HEK293 (cell line): ENCODE measurements around the gene ANXA4.

Source experiments
- CTCF ChIA-PET: fragments of 350-600 bp; formaldehyde crosslinking; extraction: SDS; loops from one replicate; lab custom pipeline; 2021; ENCODE audit warnings: antibody characterized with exemption; lab: Yijun Ruan, JAX
- POLR2A ChIA-PET: fragments of 300-600 bp; formaldehyde crosslinking; extraction: SDS; loops from one replicate; lab custom pipeline; 2020; ENCODE audit warnings: antibody characterized with exemption, inconsistent platforms; lab: Yijun Ruan, JAX
- H3K27ac ChIP-seq: fragments of 200-500 bp; sonication (Bioruptor generic); 2 replicates; pipeline ENCODE4 v1.5.1; 2014; ENCODE audit warnings: low read depth, low read length, control low read depth, inconsistent platforms; ENCODE audit errors: extremely low read depth
- H3K36me3 ChIP-seq, 2 experiments: fragments of 200-500 bp in 1 of 2; sonication (Bioruptor generic) in 1 of 2; 1 replicate in 1 of 2; 2 replicates in 1 of 2; pipeline ENCODE4 v1.5.1; 2014 to 2017; ENCODE audit warnings: inconsistent platforms in 2 of 2, low read length in 2 of 2; ENCODE audit not compliant: control insufficient read depth in 2 of 2, insufficient read depth in 1 of 2
- H3K4me1 ChIP-seq: fragments of 200-500 bp; sonication (Bioruptor generic); 2 replicates; pipeline ENCODE4 v1.5.1; 2014; ENCODE audit warnings: mild to moderate bottlenecking, low read length, inconsistent platforms; ENCODE audit not compliant: control insufficient read depth, insufficient read depth
- H3K4me3 ChIP-seq: 2 replicates; pipeline ENCODE4 v1.5.1; 2011; ENCODE audit warnings: low read depth, mild to moderate bottlenecking, control low read depth, low read length, moderate library complexity
- H3K9me3 ChIP-seq: fragments of 200-500 bp; sonication (Bioruptor generic); 2 replicates; pipeline ENCODE4 v1.5.1; 2014; ENCODE audit warnings: low read depth, low read length, inconsistent platforms; ENCODE audit not compliant: control insufficient read depth, insufficient read depth
- EGR2 ChIP-seq: fragments of 450-650 bp; formaldehyde crosslinking; IDR thresholded peaks from 2 replicates; pipeline ENCODE4 v1.5.1; 2016; ENCODE audit warnings: low read depth, missing biosample characterization, missing genetic modification characterization
- HOXA7 ChIP-seq: sonication (generic); formaldehyde crosslinking; IDR thresholded peaks from 2 replicates; pipeline ENCODE4 v1.8.1; 2022; ENCODE audit warnings: missing genetic modification reagents, borderline replicate concordance
- PBX3 ChIP-seq: sonication (generic); formaldehyde crosslinking; IDR thresholded peaks from 2 replicates; pipeline ENCODE4 v1.8.1; 2022; ENCODE audit warnings: mild to moderate bottlenecking, moderate library complexity, missing genetic modification reagents
- PRDM10 ChIP-seq: fragments of 450-650 bp; formaldehyde crosslinking; IDR thresholded peaks from 2 replicates; pipeline ENCODE4 v1.5.1; 2016; ENCODE audit warnings: missing biosample characterization, missing genetic modification characterization
- PRDM6 ChIP-seq: fragments of 450-650 bp; formaldehyde crosslinking; IDR thresholded peaks from 2 replicates; pipeline ENCODE4 v1.5.1; 2017; ENCODE audit warnings: missing biosample characterization, missing genetic modification characterization
- YY1 ChIP-seq: fragments of 450-650 bp; formaldehyde crosslinking; IDR thresholded peaks from 2 replicates; pipeline ENCODE4 v1.5.1; 2018; ENCODE audit warnings: missing biosample characterization, missing genetic modification characterization
- ZBTB1 ChIP-seq: fragments of 450-650 bp; formaldehyde crosslinking; IDR thresholded peaks from 2 replicates; pipeline ENCODE4 v1.5.1; 2016; ENCODE audit warnings: missing biosample characterization, missing genetic modification characterization
- ZBTB7A ChIP-seq: fragments of 450-650 bp; formaldehyde crosslinking; IDR thresholded peaks from 2 replicates; pipeline ENCODE4 v1.5.1; 2016; ENCODE audit warnings: low read depth, missing biosample characterization, missing genetic modification characterization
- ZFP3 ChIP-seq: fragments of 450-650 bp; formaldehyde crosslinking; IDR thresholded peaks from 2 replicates; pipeline ENCODE4 v1.5.1; 2016; ENCODE audit warnings: low read depth, missing biosample characterization, missing genetic modification characterization
- ZFP37 ChIP-seq: fragments of 450-650 bp; formaldehyde crosslinking; IDR thresholded peaks from 2 replicates; pipeline ENCODE4 v1.5.1; 2016; ENCODE audit warnings: missing biosample characterization, missing genetic modification characterization
- ZNF140 ChIP-seq: fragments of 450-650 bp; formaldehyde crosslinking; IDR thresholded peaks from 2 replicates; pipeline ENCODE4 v1.5.1; 2016; ENCODE audit warnings: missing biosample characterization, missing genetic modification characterization
- ZNF157 ChIP-seq: fragments of 450-650 bp; formaldehyde crosslinking; IDR thresholded peaks from 2 replicates; pipeline ENCODE4 v1.5.1; 2016; ENCODE audit warnings: missing biosample characterization, missing genetic modification characterization
- ZNF184 ChIP-seq: fragments of 450-650 bp; IDR thresholded peaks from 2 replicates; pipeline ENCODE4 v1.5.1; 2018; ENCODE audit warnings: missing biosample characterization, mild to moderate bottlenecking, missing genetic modification characterization
- ZNF26 ChIP-seq: fragments of 450-650 bp; formaldehyde crosslinking; IDR thresholded peaks from 2 replicates; pipeline ENCODE4 v1.5.1; 2016; ENCODE audit warnings: missing biosample characterization, missing genetic modification characterization
- ZNF404 ChIP-seq: fragments of 450-650 bp; formaldehyde crosslinking; IDR thresholded peaks from 2 replicates; pipeline ENCODE4 v1.5.1; 2017; ENCODE audit warnings: missing biosample characterization, missing genetic modification characterization
- ZNF555 ChIP-seq: fragments of 450-650 bp; formaldehyde crosslinking; conservative IDR thresholded peaks from 2 replicates; pipeline ENCODE4 v1.5.1; 2017; ENCODE audit warnings: missing biosample characterization, mild to moderate bottlenecking, missing genetic modification characterization, inconsistent platforms
- ZNF621 ChIP-seq: fragments of 450-650 bp; formaldehyde crosslinking; IDR thresholded peaks from 2 replicates; pipeline ENCODE4 v1.5.1; 2017; ENCODE audit warnings: missing biosample characterization, missing genetic modification characterization
- ZNF701 ChIP-seq: fragments of 450-650 bp; formaldehyde crosslinking; IDR thresholded peaks from 2 replicates; pipeline ENCODE4 v1.5.1; 2016; ENCODE audit warnings: missing biosample characterization, missing genetic modification characterization
- ZNF768 ChIP-seq: fragments of 450-650 bp; formaldehyde crosslinking; IDR thresholded peaks from 2 replicates; pipeline ENCODE4 v1.5.1; 2018; ENCODE audit warnings: missing biosample characterization, mild to moderate bottlenecking, missing genetic modification characterization
- ZNF776 ChIP-seq: fragments of 450-650 bp; formaldehyde crosslinking; IDR thresholded peaks from 2 replicates; pipeline ENCODE4 v1.5.0; 2017; ENCODE audit warnings: missing biosample characterization, missing genetic modification characterization, borderline replicate concordance
- ZSCAN30 ChIP-seq: fragments of 450-650 bp; IDR thresholded peaks from 2 replicates; pipeline ENCODE4 v1.5.1; 2018; ENCODE audit warnings: missing biosample characterization, mild to moderate bottlenecking, missing genetic modification characterization, moderate library complexity
- ZSCAN4 ChIP-seq: fragments of 450-650 bp; formaldehyde crosslinking; IDR thresholded peaks from 2 replicates; pipeline ENCODE4 v1.5.1; 2017; ENCODE audit warnings: missing biosample characterization, missing genetic modification characterization

The ANXA4 gene

GRCh38 chr2:69807821-69808540, 66.0 kb downstream of the ANXA4 start:
- ChIA-PET CTCF (interaction anchor here (5.1 to 11.5 kb wide), 2 partner anchors 9 to 83 kb away, joined by 16 to 92 read pairs; no protein-coding TSS in a partner anchor), POLR2A (no interaction called here)
- TF ChIP-seq ZNF140: no peak
- TF ChIP-seq PBX3: no peak
- TF ChIP-seq YY1: no peak
- no peak for TF ChIP-seq ZNF621 (tag by site-specific recombination)
- TF ChIP-seq ZNF404 (tag by site-specific recombination): no peak
- TF ChIP-seq ZNF26: no peak
- no peak for TF ChIP-seq ZNF776
- TF ChIP-seq ZSCAN4 (tag by site-specific recombination): no peak
- TF ChIP-seq ZBTB7A (tag by site-specific recombination): no peak
- no peak for TF ChIP-seq ZNF184 (tag by site-specific recombination)
- no peak for TF ChIP-seq ZFP37 (tag by site-specific recombination)
- TF ChIP-seq EGR2 (tag by site-specific recombination): no peak
- no peak for TF ChIP-seq ZNF157 (tag by site-specific recombination)
- no peak for TF ChIP-seq ZNF768

GRCh38 chr2:69810550-69810949, 68.6 kb downstream of the ANXA4 start:
- Histone ChIP-seq H3K4me3 (no peak overlapping the region), H3K27ac (no peak overlapping the region), H3K4me1 (0 out of 2 replicates have a peak, but pooled peaks cover 4% of the 10 kb centered on the region), H3K9me3 (no peaks in the 10 kb centered on the region), H3K36me3 (peaks cover 0 to 11% of the 10 kb centered on the region in 2 experiments; a peak in 2 of 3 replicates)
- ChIA-PET POLR2A (no interaction called here), CTCF (interaction anchor here (5.1 kb wide), 1 partner anchor 85 kb away, joined by 16 read pairs; no protein-coding TSS in a partner anchor)
- TF ChIP-seq HOXA7 (CRISPR knock-in tag) (no peak), ZNF555 (tag by site-specific recombination) (no peak)

More at GRCh38 chr2:69807821-69808540, 66.0 kb downstream of the ANXA4 start:
- Histone ChIP-seq H3K9me3 (no peaks in the 10 kb centered on the region), H3K4me1 (0 out of 2 replicates have a peak, but pooled peaks cover 4% of the 10 kb centered on the region), H3K27ac (no peak overlapping the region), H3K4me3 (no peak overlapping the region), H3K36me3 (peaks cover 0 to 16% of the 10 kb centered on the region in 2 experiments; a peak in 2 of 3 replicates)

- 0 out of 2 replicates have a peak, but pooled peaks cover 4% of the 10 kb centered on the region for H3K4me1 ChIP-seq
- H3K4me3 ChIP-seq: no peak overlapping the region
- no peak overlapping the region for H3K27ac ChIP-seq
- ChIA-PET POLR2A (no interaction called here), CTCF (interaction anchor here (10.7 kb wide), 1 partner anchor 86 kb away, joined by 215 read pairs; no protein-coding TSS in a partner anchor)
- H3K9me3 ChIP-seq: no peaks in the 10 kb centered on the region
- H3K36me3 ChIP-seq: peaks cover 0 to 11% of the 10 kb centered on the region in 2 experiments; a peak in 2 of 3 replicates
- TF ChIP-seq ZSCAN30: no peak
- TF ChIP-seq ZNF701 (tag by site-specific recombination): no peak
- no peak for TF ChIP-seq ZBTB1
- TF ChIP-seq PRDM6: no peak
- no peak for TF ChIP-seq ZFP3 (tag by site-specific recombination)
- no peak for TF ChIP-seq PRDM10 (tag by site-specific recombination)
- TF ChIP-seq ZNF404 (tag by site-specific recombination): no peak
Observed at GRCh38 chr2:69811018-69811417, 69.1 kb downstream of the ANXA4 start.
